Measurements from ENCODE around the gene PRKN. TPM values are rescaled to one million over a fixed set of nuclear protein-coding genes. Genes with fewer than 3 reads are reported as not detected.

Gene PRKN
- total and polyA plus RNA-seq, 10 donors: 0.23 to 14.1 (median 7.0) TPM

DNA sequence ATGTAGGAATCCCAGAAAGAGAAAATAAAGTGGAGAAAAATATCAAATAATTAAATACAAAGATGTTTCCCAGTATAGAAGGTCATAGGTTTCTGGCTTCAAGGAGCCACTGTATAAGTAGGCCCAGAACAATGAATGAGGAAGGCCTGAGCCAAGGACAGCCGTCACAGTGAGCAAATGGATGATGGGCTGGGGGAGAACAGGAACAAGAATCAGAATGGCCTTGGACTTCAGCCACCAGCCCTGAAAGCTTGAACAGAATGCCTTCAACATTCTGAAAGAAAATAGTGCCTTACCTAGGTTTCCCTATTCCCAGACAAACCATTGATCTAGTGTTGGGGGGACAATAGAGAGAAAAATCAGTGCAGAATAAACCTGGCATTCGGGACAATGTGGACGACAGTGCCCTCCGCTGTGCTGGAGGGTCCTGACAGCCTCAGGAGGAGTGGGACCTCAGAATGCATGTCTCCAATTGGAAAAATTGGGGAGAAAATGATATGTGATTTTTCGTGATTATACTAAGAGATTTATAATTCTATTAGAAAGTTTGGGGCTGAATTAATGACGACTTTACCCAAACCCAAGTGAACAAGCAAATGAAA is 1119.8 kb downstream of the PRKN start:
- Histone ChIP-seq H3K27me3 (replicated peaks in 1 of 7) (no peaks in the 10 kb centered on the region), H3K4me1 (no peaks in the 10 kb centered on the region), H3K9me3 (peaks cover 0 to 16% (median 6%) of the 10 kb centered on the region in 8 donors), H3K36me3 (no peaks in the 10 kb centered on the region), H3K4me3 (no peak overlapping the region), H3K27ac (no peak overlapping the region)
- TF ChIP-seq POLR2A (IDR thresholded peaks at IDR 0.05): no peak
- no peak for TF ChIP-seq POLR2AphosphoS5 (IDR thresholded peaks at IDR 0.05)
- TF ChIP-seq, protein P1, sequence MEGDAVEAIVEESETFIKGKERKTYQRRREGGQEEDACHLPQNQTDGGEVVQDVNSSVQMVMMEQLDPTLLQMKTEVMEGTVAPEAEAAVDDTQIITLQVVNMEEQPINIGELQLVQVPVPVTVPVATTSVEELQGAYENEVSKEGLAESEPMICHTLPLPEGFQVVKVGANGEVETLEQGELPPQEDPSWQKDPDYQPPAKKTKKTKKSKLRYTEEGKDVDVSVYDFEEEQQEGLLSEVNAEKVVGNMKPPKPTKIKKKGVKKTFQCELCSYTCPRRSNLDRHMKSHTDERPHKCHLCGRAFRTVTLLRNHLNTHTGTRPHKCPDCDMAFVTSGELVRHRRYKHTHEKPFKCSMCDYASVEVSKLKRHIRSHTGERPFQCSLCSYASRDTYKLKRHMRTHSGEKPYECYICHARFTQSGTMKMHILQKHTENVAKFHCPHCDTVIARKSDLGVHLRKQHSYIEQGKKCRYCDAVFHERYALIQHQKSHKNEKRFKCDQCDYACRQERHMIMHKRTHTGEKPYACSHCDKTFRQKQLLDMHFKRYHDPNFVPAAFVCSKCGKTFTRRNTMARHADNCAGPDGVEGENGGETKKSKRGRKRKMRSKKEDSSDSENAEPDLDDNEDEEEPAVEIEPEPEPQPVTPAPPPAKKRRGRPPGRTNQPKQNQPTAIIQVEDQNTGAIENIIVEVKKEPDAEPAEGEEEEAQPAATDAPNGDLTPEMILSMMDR (IDR thresholded peaks at IDR 0.05 in 8 of 11, conservative IDR thresholded peaks at IDR 0.05 in 3 of 11): no peak
- intact Hi-C loops (cut with DNase I; ENCODE audit: low total_unique reads): no loop called here
- no peak for DNase-seq
- WGBS, 5 donors: 86 to 89% (median 88%) methylated on average over 6 of the region's 6 CpGs

DNA sequence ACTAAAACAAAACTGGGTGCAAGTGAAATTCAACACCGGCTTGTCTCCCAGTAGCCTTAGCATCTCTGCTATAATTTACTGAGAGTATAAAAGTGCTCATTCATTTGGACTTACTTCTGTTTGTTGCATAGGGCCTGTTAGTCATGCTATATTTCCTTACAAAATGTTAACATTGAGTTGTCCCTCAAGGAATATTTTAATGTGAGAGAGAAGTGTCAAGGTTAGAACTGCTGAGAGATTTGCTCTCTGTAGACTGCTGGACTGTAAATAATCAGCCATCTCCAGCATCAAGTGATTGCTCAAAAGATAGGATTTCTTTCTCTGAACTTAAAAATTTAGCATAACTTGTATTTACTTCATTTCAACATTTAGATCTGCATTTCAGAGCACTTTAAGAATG is 1125.2 kb downstream of the PRKN start:
- Histone ChIP-seq H3K4me1 (no peaks in the 10 kb centered on the region), H3K4me3 (no peak overlapping the region), H3K27me3 (replicated peaks in 1 of 7) (no peaks in the 10 kb centered on the region), H3K36me3 (no peaks in the 10 kb centered on the region), H3K27ac (no peak overlapping the region), H3K9me3 (peaks cover 0 to 3% (median 0%) of the 10 kb centered on the region in 8 donors)
- intact Hi-C loops (cut with DNase I; ENCODE audit: low total_unique reads): no loop called here
- DNase-seq: no peak
- no peak for TF ChIP-seq POLR2A (IDR thresholded peaks at IDR 0.05)
- TF ChIP-seq POLR2AphosphoS5 (IDR thresholded peaks at IDR 0.05): no peak
- TF ChIP-seq, protein P1 (IDR thresholded peaks at IDR 0.05 in 8 of 11, conservative IDR thresholded peaks at IDR 0.05 in 3 of 11): no peak
- 95 to 98% (median 96%) methylated on average over 1 of the region's 1 CpG for WGBS, 5 donors

DNA sequence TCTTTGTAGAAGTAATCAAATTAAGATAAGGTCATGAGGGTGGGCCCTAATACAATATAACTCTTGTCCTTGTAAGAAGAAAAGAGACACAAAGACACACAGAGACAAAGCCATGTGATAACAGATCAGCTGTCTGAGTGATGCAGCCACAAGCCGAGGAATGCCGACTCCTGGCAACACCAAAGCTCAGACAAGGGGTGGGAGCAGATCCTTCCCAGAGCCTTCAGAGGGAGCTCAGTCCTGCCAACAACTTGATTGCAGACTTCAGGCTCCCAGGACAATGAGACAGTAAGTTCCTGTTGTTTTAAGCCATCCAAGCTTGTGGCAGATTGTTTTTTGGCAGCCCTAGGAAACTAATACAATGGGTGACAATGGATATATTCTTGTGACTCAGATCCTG is 1128.7 kb downstream of the PRKN start:
- TF ChIP-seq, protein P1 (IDR thresholded peaks at IDR 0.05 in 8 of 11, conservative IDR thresholded peaks at IDR 0.05 in 3 of 11): no peak
- H3K9me3 ChIP-seq: peaks cover 0 to 10% (median 0%) of the 10 kb centered on the region in 8 donors
- no peaks in the 10 kb centered on the region for H3K27me3 ChIP-seq (replicated peaks in 1 of 7)
- intact Hi-C loops (cut with DNase I; ENCODE audit: low total_unique reads): no loop called here
- no peaks in the 10 kb centered on the region for H3K4me1 ChIP-seq
- H3K36me3 ChIP-seq: no peaks in the 10 kb centered on the region
- H3K4me3 ChIP-seq: no peak overlapping the region
- no peak for DNase-seq
- WGBS, 5 donors: 87 to 98% (median 90%) methylated on average over 2 of the region's 2 CpGs
- no peak overlapping the region for H3K27ac ChIP-seq

DNA sequence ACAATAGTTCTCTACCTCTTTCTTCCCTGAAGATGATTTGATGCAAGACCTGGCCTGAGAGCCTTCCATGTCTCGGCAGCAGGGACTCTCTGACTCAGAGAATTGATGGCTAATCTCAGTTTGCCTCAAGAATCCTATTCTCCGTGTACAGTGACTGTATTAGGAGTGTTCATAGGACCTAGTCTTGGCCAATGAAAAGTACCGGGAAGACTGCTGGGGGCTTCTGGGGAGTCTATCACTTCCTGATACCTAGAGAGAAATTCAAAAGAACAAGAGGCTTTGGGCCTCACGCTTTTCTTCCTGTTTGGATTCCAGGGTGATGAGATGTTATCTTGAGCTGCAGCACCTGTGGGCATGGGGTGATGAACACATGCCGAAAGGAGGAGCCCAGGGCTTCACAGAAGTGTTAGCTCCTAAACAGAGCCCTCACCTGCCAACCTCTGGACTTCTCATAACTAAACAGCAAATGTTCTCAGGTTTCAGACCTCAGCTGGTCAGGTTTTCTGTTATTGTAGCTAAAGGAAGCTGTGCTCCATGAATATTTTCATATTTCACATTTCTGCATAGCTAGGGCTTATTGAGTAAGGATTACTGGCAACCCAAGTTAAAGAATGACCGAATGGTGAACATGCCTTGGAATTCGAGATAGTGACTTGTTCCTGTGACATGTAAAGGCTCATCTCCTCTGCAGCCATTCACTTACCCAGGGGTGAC is 1130.6 kb downstream of the PRKN start:
- DNase-seq: no peak
- no peaks in the 10 kb centered on the region for H3K36me3 ChIP-seq
- no peaks in the 10 kb centered on the region for H3K27me3 ChIP-seq (replicated peaks in 1 of 7)
- H3K27ac ChIP-seq: no peak overlapping the region
- intact Hi-C loops (cut with DNase I; ENCODE audit: low total_unique reads): no loop called here
- WGBS, 5 donors: 79 to 89% (median 86%) methylated on average over 7 of the region's 7 CpGs
- no peaks in the 10 kb centered on the region for H3K4me1 ChIP-seq
- peaks cover 0 to 7% (median 0%) of the 10 kb centered on the region in 8 donors for H3K9me3 ChIP-seq
- TF ChIP-seq POLR2AphosphoS5 (IDR thresholded peaks at IDR 0.05) (no peak), POLR2A (IDR thresholded peaks at IDR 0.05) (no peak)
- TF ChIP-seq, protein P1 (IDR thresholded peaks at IDR 0.05 in 8 of 11, conservative IDR thresholded peaks at IDR 0.05 in 3 of 11): no peak
- H3K4me3 ChIP-seq: no peak overlapping the region
